ENCODE measurements around the gene MYL11.
A peak's percentile ranks its signal among the peaks of the same experiment; 100 is the strongest.
"Not testable (repeated sequence)": the region's sequence is repeated elsewhere in the genome, so short reads cannot be mapped to it uniquely, and the experiment has no call there.

MYL11 gene, protein sequence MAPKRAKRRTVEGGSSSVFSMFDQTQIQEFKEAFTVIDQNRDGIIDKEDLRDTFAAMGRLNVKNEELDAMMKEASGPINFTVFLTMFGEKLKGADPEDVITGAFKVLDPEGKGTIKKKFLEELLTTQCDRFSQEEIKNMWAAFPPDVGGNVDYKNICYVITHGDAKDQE

DNA sequence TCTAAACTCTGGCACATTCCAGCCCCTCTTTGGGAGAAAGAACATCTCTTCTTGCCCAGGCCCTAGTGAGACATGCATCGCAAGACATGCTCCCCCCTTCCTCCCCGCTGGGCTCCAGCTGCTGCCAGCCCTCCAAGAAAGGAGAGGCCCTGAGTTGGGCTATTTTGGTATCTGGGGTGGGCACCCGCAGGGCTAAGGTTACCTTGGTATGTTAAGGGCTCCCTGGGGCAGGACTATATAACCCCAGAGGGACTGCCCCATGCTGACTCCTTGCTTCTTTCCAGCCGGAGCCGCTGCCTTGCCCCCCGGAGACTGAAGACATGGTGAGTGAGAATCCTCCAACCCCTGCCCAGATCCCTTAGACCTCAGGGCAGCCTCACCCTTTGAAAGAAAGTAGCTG is at the start of gene MYL11:
MYL11 (plus strand) TSS at position 265 of the 400 bp plus-strand sequence; CDS start at position 321, 56 bp downstream.
- no peak within 1 kb of the TSS for H3K4me3 ChIP-seq (ENCODE audit: low read depth, low read length)
- TF ChIP-seq, protein P1, sequence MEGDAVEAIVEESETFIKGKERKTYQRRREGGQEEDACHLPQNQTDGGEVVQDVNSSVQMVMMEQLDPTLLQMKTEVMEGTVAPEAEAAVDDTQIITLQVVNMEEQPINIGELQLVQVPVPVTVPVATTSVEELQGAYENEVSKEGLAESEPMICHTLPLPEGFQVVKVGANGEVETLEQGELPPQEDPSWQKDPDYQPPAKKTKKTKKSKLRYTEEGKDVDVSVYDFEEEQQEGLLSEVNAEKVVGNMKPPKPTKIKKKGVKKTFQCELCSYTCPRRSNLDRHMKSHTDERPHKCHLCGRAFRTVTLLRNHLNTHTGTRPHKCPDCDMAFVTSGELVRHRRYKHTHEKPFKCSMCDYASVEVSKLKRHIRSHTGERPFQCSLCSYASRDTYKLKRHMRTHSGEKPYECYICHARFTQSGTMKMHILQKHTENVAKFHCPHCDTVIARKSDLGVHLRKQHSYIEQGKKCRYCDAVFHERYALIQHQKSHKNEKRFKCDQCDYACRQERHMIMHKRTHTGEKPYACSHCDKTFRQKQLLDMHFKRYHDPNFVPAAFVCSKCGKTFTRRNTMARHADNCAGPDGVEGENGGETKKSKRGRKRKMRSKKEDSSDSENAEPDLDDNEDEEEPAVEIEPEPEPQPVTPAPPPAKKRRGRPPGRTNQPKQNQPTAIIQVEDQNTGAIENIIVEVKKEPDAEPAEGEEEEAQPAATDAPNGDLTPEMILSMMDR (IDR thresholded peaks at IDR 0.05; ENCODE audit: low read depth, low read length): no peak

DNA sequence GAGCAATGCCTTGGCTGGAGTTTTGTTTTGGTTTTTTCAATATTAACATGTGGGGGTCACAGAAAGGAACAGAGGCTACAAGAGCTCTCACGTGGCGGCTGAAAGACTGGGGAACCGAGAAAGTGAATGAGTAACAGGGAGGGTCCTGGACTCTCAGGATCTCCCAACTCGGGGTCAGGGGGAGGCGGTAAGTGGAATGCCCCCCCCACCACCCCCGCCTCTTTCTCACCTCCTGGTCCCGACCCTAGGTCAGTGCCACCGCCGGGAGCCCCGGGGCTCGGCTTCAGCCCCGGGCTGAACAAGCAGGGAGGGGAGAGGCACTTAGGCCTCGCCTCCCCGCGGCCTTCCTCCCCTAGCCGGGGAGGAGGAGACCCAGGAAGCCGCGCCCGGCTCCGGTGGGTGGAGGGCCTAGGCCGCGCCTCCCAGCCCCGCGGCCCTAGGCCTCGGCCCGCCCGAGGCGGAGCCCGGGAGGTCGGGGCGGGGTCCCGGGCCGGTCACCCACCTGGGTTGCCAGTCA is 40.1 kb upstream of the MYL11 start:
- peak overlapping the region; percentile 69 for H3K4me3 ChIP-seq (ENCODE audit: low read depth, low read length)

DNA sequence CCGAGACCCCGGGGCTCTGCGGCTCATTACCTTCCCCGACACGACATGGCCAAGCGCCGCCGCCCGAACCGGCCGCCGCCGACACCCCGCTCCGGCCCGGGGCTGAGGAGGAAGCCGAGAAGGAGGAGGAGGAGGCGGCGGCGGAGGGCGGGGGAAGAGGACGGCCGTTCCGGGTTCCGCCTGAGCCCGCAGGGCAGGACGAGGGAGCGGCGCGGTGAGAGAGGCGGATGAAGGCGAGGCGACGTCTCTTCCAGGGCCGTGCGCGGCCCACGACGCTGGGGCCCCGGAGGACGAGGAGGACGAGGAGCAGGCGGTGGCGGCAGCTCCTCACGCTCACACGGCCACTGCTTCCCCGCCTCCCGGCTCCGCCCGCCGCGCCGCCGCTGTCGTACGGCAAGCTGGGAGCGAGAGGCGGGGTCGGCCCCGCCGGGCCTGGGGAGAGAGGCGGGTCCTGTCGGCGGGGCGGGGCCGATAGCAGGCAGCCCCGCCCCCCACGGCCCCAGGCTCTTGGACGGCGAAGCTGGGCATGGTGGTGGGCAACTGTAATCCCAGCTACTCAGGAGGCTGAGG is 39.5 kb upstream of the MYL11 start:
- peak overlapping the region; percentile 69 for H3K4me3 ChIP-seq (ENCODE audit: low read depth, low read length)

DNA sequence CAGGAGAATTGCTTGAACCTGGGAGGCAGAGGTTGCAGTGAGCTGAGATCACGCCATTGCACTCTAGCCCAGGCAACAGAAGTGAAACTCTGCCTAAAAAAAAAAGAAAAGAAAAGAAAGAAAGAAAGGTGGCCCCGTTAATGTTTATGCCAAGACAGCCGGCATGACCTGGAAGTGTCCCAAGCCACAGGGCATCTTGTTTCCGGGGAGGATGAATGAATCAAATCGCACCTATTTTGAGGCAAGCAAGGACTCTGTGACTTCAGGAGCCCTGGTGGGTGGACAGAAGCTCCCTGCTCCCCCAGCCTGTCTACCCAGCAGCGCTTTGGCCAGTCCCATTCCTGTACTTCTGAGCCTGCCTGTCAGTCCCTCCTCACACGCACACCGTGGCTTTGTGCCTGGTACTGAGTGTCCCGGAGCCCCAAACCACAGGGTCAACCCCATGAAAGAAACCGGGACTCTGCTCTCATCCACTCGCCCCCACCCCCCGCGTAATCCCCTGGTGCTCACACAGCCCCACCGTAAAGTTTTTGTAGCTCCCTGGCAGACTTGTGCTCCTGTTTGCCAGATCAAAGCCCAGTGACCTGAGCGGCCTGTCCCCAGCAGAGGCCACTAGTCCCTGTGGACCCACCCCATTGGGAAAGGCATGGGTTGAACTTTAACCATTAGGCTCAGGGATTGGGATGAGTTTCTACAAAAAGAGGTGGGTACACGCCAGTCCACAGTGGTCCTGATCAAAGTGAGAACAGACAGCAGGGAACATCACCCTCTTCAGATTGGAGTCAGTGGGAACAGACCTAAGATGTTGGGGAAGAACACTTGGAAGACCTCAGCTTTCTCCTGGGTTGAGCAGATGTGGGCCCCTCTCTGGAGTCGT is 38.8 kb upstream of the MYL11 start:
- TF ChIP-seq, protein P1 (IDR thresholded peaks at IDR 0.05; ENCODE audit: low read depth, low read length): no peak
- H3K4me3 ChIP-seq (ENCODE audit: low read depth, low read length): peak overlapping the region; percentile 69

DNA sequence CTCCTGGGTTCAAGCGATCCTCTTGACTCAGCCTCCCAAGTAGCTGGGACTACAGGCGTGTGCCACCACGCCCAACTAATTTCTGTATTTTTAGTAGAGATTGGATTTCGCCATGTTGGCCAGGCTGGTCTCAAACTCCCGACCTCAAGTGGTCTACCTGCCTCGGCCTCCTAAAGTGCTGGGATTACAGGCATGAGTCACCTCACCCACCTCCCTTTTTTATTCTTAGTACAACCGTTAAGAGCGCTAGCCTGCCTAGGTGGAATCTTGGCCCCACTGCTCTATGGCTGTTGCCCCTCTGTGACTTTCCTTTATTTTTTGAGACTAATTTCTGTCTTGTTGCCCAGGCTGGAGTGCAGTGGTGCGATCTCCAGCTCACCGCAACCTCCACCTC is 36.6 kb upstream of the MYL11 start:
- H3K4me3 ChIP-seq (ENCODE audit: low read depth, low read length): not testable (repeated sequence)

DNA sequence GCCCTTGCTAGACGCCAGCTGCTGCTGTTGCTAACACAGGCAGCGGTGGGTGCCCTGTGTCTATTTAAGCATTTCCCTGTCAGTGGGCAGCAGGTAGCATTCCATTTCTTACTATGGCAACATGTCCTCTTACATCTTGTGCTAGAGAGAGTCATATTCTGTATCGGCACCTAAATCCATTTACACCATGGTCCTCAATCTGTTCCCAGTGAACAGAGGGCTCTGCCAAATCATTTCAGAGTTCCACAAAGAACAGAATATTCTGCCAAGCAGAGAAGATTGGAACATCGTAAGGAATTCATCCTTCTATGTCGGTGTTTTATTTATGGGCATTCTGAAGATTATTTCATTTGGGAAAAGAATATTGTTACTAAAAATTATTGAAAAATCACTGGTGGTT is 35.9 kb upstream of the MYL11 start:
- not testable (repeated sequence) for H3K4me3 ChIP-seq (ENCODE audit: low read depth, low read length)

DNA sequence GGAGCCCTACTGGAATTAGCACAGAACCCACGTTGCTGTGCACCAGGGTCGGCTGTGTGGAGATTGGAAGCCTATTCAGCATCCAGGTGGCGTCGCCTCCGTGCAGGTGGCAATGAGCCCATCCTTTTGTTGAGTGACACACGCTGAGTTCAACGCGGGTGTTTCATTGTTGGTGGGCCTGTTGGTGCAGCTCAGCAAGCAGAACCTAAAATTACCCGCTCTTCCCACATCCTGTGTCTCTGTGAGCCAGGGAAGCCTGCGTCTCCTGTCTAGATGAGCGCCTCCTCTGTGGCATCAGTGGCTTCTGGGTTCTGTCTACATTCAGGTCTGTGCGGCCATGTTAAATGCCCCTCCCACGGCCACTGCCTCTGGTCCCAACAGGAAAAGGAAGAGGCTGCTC is 34.0 kb upstream of the MYL11 start:
- TF ChIP-seq, protein P1 (IDR thresholded peaks at IDR 0.05; ENCODE audit: low read depth, low read length): no peak
- H3K4me3 ChIP-seq (ENCODE audit: low read depth, low read length): no peak overlapping the region

DNA sequence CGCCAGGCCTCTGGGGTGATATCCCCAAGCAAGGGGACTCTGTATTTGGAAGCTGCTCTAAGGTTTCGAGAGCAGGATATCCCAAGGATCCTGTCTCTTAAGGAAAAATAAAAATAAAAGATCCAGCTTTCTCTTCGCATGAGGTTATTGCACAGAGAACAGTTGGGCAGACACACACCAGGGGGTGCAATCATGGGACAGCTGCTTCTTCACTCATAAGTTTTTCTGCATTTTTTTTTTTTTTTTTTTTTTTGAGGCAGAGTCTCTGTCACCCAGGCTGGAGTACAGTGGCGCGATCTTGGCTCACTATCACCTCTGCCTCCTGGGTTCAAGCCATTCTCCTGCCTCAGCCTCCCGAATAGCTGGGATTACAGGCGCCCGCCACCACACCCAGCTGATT is 32.6 kb upstream of the MYL11 start:
- not testable (repeated sequence) for H3K4me3 ChIP-seq (ENCODE audit: low read depth, low read length)

DNA sequence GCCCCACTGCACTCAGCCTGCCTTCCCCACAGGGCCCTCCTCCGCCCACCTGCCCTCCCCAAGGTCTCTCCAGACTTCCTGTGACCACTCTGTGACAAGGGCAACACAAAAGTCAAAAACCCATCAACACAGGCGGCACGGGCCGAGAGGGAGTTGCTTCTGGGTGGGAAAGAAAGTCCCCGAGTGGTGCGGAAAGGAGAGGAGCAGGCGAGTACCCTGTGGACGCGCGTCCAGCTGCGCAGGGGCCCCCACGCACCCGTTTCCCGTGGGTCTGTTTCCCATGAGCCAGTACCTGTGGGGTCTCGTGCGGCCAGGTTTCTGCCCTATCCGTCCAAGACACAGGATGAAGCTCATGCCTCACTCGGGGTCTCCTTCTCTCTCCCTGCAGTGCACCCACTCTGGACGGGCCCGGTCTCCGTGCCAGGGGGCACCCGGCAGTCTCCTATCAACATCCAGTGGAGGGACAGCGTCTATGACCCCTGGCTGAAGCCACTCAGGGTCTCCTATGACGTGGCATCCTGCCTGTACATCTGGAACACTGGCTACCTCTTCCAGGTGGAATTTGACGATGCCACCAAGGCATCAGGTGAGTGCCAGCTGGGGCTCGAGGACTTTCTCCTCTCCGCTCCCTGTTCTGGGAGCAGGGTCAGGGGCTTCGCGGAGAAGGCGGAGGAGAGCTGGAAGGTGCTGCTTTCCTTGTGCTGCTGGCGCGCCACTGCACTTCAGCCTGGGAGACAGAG is 31.7 kb upstream of the MYL11 start:
- no peak overlapping the region for H3K4me3 ChIP-seq (ENCODE audit: low read depth, low read length)
- TF ChIP-seq, protein P1 (IDR thresholded peaks at IDR 0.05; ENCODE audit: low read depth, low read length): no peak

DNA sequence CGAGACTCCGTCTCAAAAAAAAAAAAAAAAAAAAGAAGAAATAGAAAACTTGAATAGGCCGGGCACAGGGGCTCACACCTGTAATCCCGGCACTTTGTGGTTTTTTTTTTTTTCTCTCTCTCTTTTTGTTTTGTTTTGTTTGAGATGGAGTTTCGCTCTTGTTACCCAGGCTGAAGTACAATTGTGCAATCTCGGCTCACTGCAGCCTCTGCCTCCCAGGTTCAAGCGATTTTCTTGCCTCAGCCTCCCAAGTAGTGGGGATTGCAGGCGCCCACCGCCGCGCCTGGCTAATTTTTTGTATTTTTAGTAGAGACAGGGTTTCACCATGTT is 31.1 kb upstream of the MYL11 start:
- H3K4me3 ChIP-seq (ENCODE audit: low read depth, low read length): not testable (repeated sequence)
